GM21723 (cell line): ENCODE data around the gene HERC2.
"Not testable (repeated sequence)": the region's sequence is repeated elsewhere in the genome, so short reads cannot be mapped to it uniquely, and the experiment has no call there.

Source experiments
- ATAC-seq: cut with Tn5 transposase; IDR thresholded peaks from one replicate; pipeline ENCODE4 v1.9.1; 2021; ENCODE audit warnings: mild to moderate bottlenecking, moderate library complexity; ENCODE audit not compliant: unreplicated experiment

The HERC2 gene

DNA sequence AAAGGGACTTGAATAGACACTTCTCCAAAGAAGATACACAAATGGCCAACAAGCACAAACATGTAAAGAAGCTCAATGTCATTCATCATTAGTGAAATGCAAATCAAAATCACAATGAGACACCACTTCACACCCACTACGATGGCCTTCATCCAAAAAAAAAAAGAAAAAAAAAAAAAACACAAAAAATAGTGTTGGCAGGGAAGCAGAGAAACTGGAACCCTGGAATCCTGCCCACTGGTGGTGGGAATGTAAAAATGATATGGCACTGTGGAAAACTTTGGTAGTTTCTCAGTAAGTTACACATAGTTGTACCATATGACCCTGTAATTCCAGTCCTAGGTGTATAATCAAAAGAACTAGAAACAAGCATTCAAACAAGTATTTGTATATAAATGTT, 94.7 kb downstream of the HERC2 start:
- ATAC-seq = not testable (repeated sequence)

DNA sequence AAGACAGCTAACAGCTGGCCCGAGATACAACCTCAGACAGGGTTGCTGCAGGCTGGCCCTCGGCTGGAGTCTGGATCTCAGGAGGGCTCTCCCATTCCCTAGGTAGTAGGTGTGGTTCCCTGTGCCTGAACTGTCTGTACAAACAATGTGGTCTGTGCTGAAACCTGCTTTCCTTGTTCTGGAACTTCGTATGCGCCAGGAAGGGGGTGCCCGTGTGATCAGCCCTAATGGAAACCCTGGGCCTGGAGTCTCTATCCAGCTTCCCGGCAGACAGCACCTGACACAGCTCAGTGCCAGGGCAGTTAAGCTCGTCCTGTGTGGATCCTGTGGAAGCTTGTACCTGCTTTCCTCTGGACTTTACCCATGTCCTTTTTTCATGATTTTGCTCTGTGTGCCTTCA, 99.4 kb downstream of the HERC2 start:
- not testable (repeated sequence) for ATAC-seq

DNA sequence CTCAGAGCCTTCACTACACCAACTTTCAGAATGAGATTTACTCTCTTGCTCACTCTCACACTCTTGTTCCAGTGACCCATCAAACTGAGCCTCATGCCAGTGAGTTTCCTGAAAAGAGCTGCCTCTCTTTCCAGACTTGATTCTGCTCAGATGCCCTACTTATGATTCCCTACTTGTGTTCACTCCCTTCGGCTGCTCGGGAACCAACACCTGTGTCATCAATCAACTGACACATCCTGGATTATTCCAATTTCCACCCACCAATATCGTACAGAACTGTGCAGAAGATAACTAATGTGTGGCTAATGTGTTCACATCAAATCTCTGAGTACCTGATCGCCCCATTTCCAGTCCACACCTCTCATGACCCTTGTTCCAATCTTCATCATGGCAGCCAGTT, 100.3 kb downstream of the HERC2 start:
- not testable (repeated sequence) for ATAC-seq

DNA sequence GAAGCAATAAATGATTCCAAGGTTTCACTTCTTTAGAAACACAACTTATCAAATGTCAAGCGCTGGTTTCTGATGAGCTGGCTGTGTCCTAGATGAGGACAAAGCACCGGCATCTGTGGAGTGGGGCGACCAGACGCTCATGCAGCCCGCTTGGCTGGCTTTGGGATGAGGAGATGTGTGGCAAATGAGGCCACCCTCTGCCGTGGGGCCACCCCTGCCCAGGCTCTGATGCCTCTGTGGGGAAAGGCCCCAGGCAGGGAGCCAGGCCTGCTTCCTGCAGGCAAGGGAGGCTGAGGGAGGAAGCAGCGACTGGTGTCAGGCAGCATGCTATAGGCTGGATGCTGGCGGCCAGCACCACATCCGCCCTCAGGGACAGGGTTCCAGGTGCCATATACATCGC, 102.9 kb downstream of the HERC2 start:
- no peak for ATAC-seq

DNA sequence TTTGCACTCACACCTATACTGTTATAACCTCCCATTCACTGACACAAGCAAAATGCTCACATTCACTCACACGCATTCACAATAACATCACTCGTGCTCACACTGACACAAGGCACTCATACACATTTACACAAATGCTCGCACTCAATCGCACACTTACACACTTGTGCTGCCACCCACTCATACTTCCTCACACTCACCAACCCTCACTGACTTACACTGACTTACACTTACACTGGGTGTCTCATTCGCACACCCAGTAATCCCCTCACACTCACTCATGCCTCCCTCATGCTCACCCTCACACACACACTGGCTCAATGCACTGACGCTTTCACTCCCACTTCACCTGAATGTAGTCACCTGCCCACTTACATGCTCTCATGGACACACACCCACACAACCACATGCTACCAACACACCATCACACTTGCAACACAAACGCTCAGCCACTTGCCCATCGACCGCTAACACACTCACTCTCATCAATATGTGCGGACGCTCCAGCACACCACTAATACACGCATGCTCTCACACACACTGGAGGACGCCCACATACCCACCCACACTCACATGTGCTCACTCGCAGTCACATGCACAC, 104.9 kb downstream of the HERC2 start:
- ATAC-seq = not testable (repeated sequence)

DNA sequence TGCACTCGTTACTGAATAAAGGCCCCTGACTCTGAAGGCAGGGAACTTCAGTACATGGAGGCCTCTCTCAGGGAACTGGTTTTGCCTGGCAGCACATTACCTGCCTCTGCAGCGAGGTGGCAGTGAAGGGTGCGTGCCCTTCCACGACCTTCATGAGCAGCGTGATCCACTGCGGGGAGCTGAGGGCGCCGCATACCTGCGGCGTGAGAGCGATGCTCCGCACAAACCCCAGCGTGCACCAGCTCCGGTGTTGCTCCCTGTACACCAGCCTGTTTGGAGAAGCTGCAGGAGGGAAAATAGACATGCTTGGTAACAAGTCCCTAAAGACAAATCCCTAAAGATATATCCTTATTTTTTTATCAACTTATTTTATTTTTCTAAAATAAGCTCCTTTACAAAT, 106.5 kb downstream of the HERC2 start:
- ATAC-seq = not testable (repeated sequence)

DNA sequence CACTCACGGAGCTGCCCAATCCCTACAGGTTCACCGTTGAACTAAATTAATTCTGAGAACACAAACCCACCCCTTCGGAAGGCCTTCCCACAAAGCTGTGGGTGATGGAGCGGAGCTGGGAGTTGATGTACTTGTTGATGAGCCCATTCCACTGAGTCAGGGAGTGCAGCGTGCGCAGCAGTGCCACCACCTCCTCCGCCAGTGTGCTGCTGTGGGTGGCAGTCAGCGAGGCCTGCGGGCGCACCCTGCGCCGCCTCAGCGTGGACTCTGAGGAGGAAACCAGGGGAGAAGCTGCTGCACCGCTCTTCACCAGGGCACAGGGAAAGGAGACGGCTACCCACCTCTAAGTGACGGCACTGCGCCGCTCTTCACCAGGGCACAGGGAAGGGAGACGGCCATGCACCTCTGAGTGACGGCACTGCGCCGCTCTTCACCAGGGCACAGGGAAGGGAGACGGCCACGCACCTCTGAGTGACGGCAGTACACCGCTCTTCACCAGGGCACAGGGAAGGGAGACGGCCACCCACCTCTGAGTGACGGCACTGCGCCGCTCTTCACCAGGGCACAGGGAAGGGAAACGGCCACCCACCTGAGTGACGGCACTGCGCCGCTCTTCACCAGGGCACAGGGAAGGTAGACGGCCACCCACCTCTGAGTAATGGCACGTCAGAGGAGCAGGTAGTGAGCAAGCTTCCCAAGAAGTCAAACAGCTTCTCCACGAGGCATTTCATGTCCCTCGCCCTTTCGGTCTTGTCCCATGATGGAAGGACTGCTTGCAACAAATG, 107.8 kb downstream of the HERC2 start:
- ATAC-seq = not testable (repeated sequence)

DNA sequence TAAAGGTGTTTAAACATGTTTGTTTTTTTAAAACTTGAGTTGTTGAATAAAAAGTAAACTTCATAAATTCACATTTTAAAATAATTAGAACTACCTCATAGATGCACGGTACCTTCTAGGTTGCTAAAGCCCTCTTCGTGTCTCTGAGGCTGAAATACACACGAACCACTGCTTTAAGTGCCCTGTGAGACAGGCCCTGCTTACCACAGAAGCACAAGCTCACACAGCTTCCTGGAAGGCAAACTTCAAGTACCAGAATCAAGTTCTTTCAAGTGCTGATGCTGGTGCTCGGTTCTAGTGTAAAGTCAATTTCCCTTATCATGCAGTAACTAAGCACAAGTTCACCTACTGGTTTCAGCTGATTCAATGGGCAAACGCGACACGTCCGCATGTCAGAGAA, 108.6 kb downstream of the HERC2 start:
- not testable (repeated sequence) for ATAC-seq

DNA sequence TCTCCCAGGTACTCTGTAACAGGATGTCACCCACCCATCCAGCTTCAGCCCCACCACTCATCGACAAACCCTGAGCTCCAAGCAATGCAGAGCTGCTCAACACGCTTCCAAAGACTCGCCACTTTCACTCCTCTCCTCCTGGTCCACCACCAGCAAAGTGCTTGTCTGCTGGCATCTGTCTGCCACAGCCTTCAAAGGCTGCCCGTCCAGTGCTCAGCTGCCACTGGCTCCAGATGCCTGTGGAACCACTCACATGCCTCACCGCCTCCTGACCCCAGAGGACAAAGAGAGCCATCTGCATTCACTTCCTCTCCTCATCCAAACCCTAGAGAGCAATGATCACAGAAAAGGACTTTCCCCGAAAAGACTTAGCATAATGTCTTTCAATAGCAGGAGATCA, 113.4 kb downstream of the HERC2 start:
- ATAC-seq = no peak

DNA sequence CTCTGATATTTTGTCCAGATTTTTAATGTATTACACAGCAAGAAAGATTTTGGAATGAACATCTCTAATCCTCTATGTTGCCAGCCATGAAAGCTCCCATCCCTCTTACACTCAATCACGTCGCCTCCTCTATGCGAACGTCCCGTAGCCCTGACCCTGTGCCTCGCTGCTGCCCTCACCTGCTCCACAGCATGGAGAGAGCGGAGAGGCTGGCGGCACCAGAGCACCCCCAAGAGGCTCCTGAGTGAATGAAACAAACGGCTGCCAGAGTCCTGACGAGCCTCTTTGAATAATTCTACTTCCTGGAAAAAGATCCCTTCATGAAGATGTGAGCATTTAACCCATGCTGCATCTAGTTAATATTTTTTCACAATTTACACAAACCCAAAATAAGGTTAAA, 116.3 kb downstream of the HERC2 start:
- not testable (repeated sequence) for ATAC-seq

DNA sequence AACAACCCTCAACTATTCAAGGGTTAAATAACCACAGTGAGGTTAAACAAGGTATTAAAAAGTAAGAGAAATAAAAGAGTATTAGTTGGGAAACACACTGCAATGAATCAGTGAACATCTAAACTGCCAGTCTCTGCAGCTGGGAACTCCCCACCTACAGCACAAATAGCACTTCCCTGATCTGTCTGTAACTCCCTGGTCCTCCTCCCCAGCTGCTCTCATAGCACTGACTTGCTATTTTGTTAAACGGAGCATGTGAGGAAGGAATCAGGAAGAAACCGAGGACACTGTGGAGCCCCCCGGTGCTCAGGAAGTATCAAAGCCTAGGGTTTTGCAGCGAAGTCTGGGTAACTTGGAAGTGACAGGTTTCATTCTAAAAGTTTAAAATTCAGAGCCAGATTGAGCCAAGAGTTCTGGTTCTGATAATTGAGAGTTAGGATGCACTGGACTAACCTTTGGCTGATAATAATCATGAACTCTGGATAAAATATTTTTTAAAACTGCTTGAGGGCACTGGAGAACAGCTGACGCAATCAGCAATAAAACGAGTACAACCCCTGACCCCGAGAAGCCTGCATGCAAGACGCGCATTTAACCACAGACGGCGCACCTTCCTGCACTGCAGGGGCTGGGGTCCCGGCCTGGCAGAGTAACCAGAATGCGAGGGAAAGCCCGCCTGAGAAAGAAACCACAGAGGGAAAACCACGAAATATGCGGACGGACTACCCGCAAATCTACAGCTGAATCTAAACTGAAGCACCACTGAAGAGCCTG, 118.7 kb downstream of the HERC2 start:
- ATAC-seq = not testable (repeated sequence)

DNA sequence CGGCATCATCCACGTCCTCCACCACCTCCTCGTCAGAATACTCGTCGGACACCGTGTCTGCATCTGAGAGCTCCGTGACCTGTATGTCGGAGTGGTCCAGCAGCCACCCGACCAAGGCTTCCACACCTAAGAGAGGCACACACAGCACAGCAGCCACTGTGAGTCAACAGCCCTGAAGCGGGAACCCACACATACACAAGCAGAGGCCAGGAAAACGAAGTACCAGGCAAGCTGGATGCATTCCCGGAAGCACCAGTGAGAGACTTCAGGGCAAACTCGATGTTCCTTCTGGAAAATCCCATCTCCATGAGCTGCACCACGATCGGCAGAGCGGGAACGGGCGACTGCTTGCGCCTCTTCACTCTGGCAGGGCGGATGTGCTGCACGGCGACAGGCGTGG, 119.9 kb downstream of the HERC2 start:
- not testable (repeated sequence) for ATAC-seq

DNA sequence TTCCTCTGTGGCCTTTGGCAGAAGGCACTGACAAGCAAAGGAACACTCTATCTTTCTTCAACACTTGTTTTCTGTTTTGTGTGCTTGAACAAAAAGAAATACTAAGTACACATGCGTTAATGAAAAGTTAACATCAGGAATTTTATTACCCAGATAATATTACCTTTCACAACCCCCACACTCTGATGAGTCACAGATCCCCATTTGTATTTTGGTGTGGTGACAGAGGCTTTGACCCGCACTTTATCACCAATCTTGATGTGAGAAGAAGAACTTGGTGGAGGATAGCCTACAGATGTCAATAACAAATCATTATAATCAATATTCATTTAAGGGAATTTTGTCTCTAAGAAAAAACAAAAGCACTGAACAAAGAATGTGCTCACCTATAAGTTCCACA, 123.8 kb downstream of the HERC2 start:
- ATAC-seq = not testable (repeated sequence)

DNA sequence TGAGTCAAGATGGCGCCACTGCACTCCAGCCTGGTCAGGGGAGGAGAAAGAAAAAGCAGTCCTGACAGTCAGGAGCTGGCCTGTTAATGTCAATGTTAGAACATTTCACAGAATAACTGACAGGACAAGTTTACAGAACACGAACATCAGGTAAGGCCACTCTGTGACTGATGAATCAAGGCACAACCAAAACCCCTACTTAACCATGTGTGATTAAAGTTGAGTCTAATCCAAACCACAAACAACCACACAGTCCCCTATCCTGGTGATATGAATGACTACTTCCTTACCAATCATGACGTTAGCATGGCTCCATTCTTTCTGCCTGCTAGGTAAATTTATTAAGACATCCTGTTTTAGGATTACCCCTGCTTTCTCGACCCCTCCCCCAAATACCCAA, 124.3 kb downstream of the HERC2 start:
- not testable (repeated sequence) for ATAC-seq

DNA sequence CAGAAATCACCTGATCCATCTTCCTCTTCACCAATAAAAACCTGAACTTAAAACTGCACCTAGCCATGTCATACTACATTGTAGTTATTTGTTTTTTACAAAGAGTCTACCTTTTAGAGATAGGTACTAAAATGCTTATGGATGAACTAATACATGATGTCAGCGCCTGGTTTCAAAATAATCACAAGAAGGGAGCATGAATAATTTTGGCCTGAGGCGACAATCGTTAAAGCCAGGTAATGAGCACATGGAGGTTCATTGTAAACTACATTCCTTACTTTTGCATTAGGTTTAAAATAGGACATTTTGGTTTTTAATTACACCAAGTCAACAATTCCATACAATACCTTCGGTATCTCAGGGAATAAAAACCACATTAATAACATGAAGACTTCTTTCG, 125.4 kb downstream of the HERC2 start:
- not testable (repeated sequence) for ATAC-seq

DNA sequence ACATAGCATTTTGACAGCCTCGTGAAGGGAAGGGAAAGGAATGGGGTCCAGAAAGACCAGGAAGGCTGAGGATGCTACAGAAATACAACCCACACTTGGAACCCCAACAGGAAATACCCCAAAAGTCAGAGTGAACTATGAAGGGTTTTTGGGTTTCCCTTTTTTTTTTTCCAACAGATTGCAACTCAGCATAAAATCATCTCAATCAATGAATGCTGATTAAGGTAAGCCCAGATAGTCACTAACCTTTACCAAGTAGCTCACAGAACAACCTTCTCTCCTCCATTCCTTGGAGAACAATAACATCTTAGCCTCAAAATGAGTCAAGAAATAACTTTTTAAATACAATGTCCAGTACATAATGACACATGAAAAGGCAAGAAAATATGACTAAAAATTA, 129.2 kb downstream of the HERC2 start:
- no peak for ATAC-seq

DNA sequence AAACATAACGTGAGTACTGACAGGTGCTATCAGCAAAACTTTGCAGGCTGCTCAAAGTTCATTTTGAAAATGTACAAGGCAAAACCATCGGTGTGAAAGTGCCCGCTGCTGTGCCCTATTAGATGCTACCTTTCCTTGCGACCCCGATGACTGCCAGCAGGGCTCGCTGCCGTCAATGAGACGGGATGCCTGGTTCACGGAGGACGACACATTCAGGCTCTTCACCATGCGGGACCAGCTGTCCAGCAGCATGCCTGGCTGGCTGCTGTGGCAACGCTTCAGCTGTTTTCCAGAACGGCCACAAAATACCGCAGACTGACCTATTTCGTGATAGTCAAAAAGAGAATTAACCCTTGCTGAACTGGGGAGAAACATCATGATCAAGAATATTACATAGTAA, 130.1 kb downstream of the HERC2 start:
- no peak for ATAC-seq

DNA sequence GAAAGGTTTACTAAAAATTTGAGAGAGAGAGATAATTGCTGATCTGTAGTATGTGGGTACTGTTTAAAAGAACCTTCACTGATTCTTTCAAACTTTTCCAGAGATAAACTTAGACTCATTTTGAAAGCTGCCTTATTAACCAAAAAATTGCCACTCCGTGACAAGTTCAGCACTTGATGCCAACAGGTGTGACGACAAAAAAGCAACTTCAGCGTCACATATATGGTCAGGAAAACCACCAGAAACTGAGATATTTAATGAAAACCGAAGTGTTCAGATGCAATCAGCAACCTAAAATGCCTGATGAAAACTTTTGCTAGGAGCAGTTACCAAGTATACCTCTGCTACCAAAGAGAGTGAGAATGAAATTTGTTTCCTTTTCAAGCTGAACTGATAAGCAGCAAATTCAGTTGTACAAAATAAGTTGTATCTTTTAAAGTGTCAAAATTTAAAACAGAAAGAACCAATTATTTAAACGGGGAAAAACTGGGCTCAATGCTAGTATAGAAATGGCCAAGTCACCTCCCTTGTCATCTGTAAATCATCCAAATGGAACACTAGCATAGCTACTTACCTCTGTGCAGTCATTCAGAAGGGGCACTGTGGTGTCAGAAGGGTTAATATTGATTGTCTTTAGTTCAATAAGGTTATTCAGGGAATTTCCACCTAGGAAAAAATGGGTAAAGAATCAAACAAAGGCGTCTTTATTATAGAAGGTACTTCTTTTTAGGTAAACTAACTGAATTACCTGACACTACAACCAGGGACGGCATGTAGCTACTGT, 131.4 kb downstream of the HERC2 start:
- no peak for ATAC-seq

DNA sequence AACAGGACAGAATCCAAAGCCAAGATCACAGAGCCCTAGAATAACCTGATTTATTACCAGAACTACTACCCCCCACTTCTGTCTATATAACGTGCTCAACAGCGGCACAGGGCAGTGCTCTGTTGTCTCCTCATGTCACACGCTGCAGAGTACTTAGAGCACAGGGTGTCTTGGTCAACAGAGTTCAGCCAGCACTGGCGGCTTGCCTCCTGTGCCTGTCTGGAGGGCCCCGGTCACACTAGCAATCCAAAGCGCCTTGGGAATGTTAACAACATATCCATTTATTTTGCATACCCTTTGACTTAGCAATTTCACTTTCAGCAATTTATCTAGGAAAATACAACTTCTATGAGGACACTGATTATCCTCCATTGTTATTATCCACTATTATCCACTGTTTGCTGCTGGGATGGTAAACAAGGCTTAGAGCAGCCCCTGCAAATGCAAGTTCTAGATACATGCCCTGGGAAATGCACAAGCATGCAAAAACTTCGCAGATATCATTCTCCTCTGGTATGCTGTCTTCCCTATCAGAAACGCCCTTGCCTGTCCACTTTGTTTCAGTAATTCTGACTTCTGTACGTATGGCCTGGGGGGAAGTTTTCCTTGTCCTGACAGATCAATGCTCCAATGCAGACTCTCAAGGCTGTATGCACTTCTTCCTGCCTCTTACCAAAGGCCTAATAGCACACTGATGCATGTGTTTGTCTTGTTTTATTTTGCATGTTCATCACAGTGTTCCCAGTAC, 136.7 kb downstream of the HERC2 start:
- ATAC-seq = no peak

DNA sequence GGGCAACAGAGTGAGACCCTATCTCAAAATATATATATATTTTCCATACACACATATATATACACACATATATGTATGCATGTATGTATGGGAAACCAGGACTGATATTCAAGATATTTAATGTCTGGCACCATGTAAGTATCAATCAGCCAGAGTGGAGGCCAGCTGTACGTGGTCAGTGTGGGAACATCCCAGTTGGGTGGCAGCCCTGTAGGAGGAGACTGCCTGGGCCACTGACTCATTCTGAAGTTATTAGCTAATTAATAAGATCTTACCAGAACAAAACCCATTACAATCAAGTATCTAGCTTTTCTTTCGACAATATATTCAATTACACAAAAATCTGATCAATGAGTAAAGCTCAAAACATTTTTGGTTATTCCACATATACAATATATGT, 137.8 kb downstream of the HERC2 start:
- no peak for ATAC-seq
